Nephron (organoid): ENCODE results near the gene SRPK3.

Source experiments
- H3K27ac Mint-ChIP-seq, 3 experiments: 2 replicates each; pipeline ENCODE4 v1.8.0; 2020; ENCODE audit warnings: mixed read lengths in 3 of 3, mild to moderate bottlenecking in 2 of 3, moderate library complexity in 1 of 3
- H3K27me3 Mint-ChIP-seq: 2 replicates; pipeline ENCODE4 v1.8.0; 2021; ENCODE audit warnings: low read depth, mild to moderate bottlenecking, moderate library complexity, mixed read lengths
- H3K36me3 Mint-ChIP-seq: 2 replicates; pipeline ENCODE4 v1.8.0; 2020; ENCODE audit warnings: low read depth, mixed read lengths
- H3K4me1 Mint-ChIP-seq: 2 replicates; pipeline ENCODE4 v1.8.0; 2020; ENCODE audit warnings: mixed read lengths
- H3K4me3 Mint-ChIP-seq, 3 experiments: 2 replicates each; pipeline ENCODE4 v1.8.0; 2020; ENCODE audit warnings: mild to moderate bottlenecking in 3 of 3, mixed read lengths in 3 of 3, moderate library complexity in 2 of 3
- H3K9me3 Mint-ChIP-seq: 2 replicates; pipeline ENCODE4 v1.8.0; 2020; ENCODE audit warnings: mixed read lengths
- CTCF ChIP-seq, 3 experiments: fragments of 200-600 bp; sonication (generic); IDR thresholded peaks; one replicate each; pipeline ENCODE4 v1.5.0; 2021; ENCODE audit warnings: antibody characterized with exemption in 3 of 3; ENCODE audit not compliant: unreplicated experiment in 3 of 3

The SRPK3 gene

GRCh38 chrX:153831429-153832150 is 50.7 kb downstream of the SRPK3 start:
- H3K4me3 Mint-ChIP-seq, result peak overlapping the region; percentile 67 to 71 (median 70)
- no peaks in the 10 kb centered on the region for H3K4me1 Mint-ChIP-seq
- no peak for TF ChIP-seq CTCF (IDR thresholded peaks at IDR 0.05; ENCODE audit: unreplicated experiment in 3 of 3)
- peaks cover 7% of the 10 kb centered on the region for H3K36me3 Mint-ChIP-seq
- peaks cover 53% of the 10 kb centered on the region for H3K27me3 Mint-ChIP-seq
- peaks cover 25% of the 10 kb centered on the region for H3K9me3 Mint-ChIP-seq
- H3K27ac Mint-ChIP-seq, result no peak overlapping the region

- no peak overlapping the region for H3K4me3 Mint-ChIP-seq
- no peaks in the 10 kb centered on the region for H3K4me1 Mint-ChIP-seq
- H3K9me3 Mint-ChIP-seq, result peaks cover 16% of the 10 kb centered on the region
- H3K36me3 Mint-ChIP-seq, result no peaks in the 10 kb centered on the region
- TF ChIP-seq CTCF (IDR thresholded peaks at IDR 0.05; ENCODE audit: unreplicated experiment in 3 of 3), result no peak
- peaks cover 47% of the 10 kb centered on the region for H3K27me3 Mint-ChIP-seq
- H3K27ac Mint-ChIP-seq, result no peak overlapping the region
Measured at GRCh38 chrX:153832728-153833127, 51.9 kb downstream of the SRPK3 start.
